GM23338 (cell line): ENCODE results near the gene NCOA1. TPM values are rescaled to one million over a fixed set of nuclear protein-coding genes. Genes with fewer than 3 reads are reported as not detected.

Experiments
- ATAC-seq: fragments of 200-7000 bp; cut with Tn5 transposase; 3 replicates; pipeline ENCODE4 v1.9.1; 2020
- DNase-seq: peaks from one replicate; pipeline ENCODE4 v3.0.0-alpha.2; 2015; ENCODE audit warnings: low spot score
- H2AFZ ChIP-seq: fragments of 200-600 bp; sonication (generic); 2 replicates; pipeline ENCODE4 v1.8.0; 2016; ENCODE audit warnings: antibody characterized with exemption, mild to moderate bottlenecking, moderate library complexity
- H3F3A ChIP-seq: fragments of 200-600 bp; sonication (generic); replicated peaks from 2 replicates; pipeline ENCODE4 v1.8.0; 2017; ENCODE audit warnings: antibody characterized with exemption, mixed run types, low read depth
- H3K27ac ChIP-seq: fragments of 200-600 bp; sonication (generic); 2 replicates; pipeline ENCODE4 v1.6.1; 2016; ENCODE audit warnings: low read depth
- H3K27me3 ChIP-seq: fragments of 200-600 bp; sonication (generic); 2 replicates; pipeline ENCODE4 v1.8.0; 2016; ENCODE audit warnings: mild to moderate bottlenecking, mixed run types, moderate library complexity; ENCODE audit not compliant: insufficient read depth
- H3K36me3 ChIP-seq: fragments of 200-600 bp; sonication (generic); 2 replicates; pipeline ENCODE4 v1.8.0; 2016; ENCODE audit warnings: mild to moderate bottlenecking; ENCODE audit not compliant: insufficient read depth
- H3K4me1 ChIP-seq: fragments of 200-600 bp; sonication (generic); 2 replicates; pipeline ENCODE4 v1.8.0; 2016; ENCODE audit warnings: mild to moderate bottlenecking, moderate library complexity; ENCODE audit not compliant: insufficient read depth
- H3K4me2 ChIP-seq: fragments of 200-600 bp; sonication (generic); 2 replicates; pipeline ENCODE4 v1.7.1; 2017; ENCODE audit warnings: mixed run types
- H3K4me3 ChIP-seq: fragments of 200-600 bp; sonication (generic); 2 replicates; pipeline ENCODE4 v1.6.1; 2016; ENCODE audit warnings: mixed run types
- H3K79me2 ChIP-seq: fragments of 200-600 bp; sonication (generic); replicated peaks from 2 replicates; pipeline ENCODE4 v1.8.0; 2017; ENCODE audit warnings: mild to moderate bottlenecking; ENCODE audit not compliant: insufficient read depth
- H3K9me2 ChIP-seq: fragments of 200-600 bp; sonication (generic); 2 replicates; pipeline ENCODE4 v1.8.0; 2017; ENCODE audit not compliant: insufficient read depth
- H4K20me1 ChIP-seq: fragments of 200-600 bp; sonication (generic); replicated peaks from 2 replicates; pipeline ENCODE4 v1.8.0; 2017; ENCODE audit warnings: mild to moderate bottlenecking; ENCODE audit not compliant: insufficient read depth
- H3K27ac Mint-ChIP-seq: 2 replicates; pipeline ENCODE4 v1.8.0; 2020; ENCODE audit warnings: inconsistent platforms, mild to moderate bottlenecking, moderate library complexity, mixed read lengths
- H3K27me3 Mint-ChIP-seq: 3 replicates; pipeline ENCODE4 v1.8.0; 2022; ENCODE audit warnings: low read depth, mild to moderate bottlenecking, moderate library complexity, mixed read lengths, inconsistent platforms; ENCODE audit not compliant: insufficient read depth, poor library complexity
- H3K36me3 Mint-ChIP-seq: 3 replicates; pipeline ENCODE4 v1.8.0; 2021; ENCODE audit warnings: low read depth, mild to moderate bottlenecking, inconsistent platforms, moderate library complexity, mixed read lengths
- H3K4me1 Mint-ChIP-seq: 3 replicates; pipeline ENCODE4 v1.8.0; 2020; ENCODE audit warnings: mild to moderate bottlenecking, inconsistent platforms, mixed read lengths
- H3K4me3 Mint-ChIP-seq: 3 replicates; pipeline ENCODE4 v1.8.0; 2021; ENCODE audit warnings: moderate library complexity, mild to moderate bottlenecking, inconsistent platforms, mixed read lengths
- H3K9me3 Mint-ChIP-seq: 3 replicates; pipeline ENCODE4 v1.8.0; 2020; ENCODE audit warnings: moderate library complexity, mild to moderate bottlenecking, inconsistent platforms, mixed read lengths
- CREB1 ChIP-seq: fragments of 250-450 bp; sonication (Bioruptor Pico); IDR thresholded peaks from 2 replicates; pipeline ENCODE4 v1.5.0; 2020; ENCODE audit warnings: low read depth, mild to moderate bottlenecking, moderate library complexity
- EZH2 ChIP-seq: fragments of 200-600 bp; sonication (generic); IDR thresholded peaks from one replicate; pipeline ENCODE4 v1.8.0; 2017; ENCODE audit warnings: antibody characterized with exemption, mild to moderate bottlenecking, low read depth; ENCODE audit not compliant: unreplicated experiment
- EZH2phosphoT487 ChIP-seq: fragments of 200-600 bp; sonication (generic); IDR thresholded peaks from one replicate; pipeline ENCODE4 v1.8.1; 2018; ENCODE audit warnings: antibody characterized with exemption; ENCODE audit not compliant: unreplicated experiment
- NANOG ChIP-seq: IDR thresholded peaks from 2 replicates; pipeline ENCODE4 v1.6.1; 2016; ENCODE audit warnings: antibody characterized with exemption, borderline replicate concordance
- POLR2AphosphoS5 ChIP-seq: IDR thresholded peaks from 2 replicates; pipeline ENCODE4 v1.6.1; 2016; ENCODE audit warnings: antibody characterized with exemption, low read depth
- STAT1 ChIP-seq: IDR thresholded peaks from one replicate; pipeline ENCODE4 v1.6.1; 2016; ENCODE audit warnings: antibody characterized with exemption; ENCODE audit not compliant: unreplicated experiment
- ZNF114 ChIP-seq: fragments of 250-450 bp; sonication (Bioruptor Pico); IDR thresholded peaks from 2 replicates; pipeline ENCODE4 v1.5.0; 2020; ENCODE audit warnings: mild to moderate bottlenecking, moderate library complexity
- ZNF331 ChIP-seq: fragments of 250-450 bp; sonication (Bioruptor Pico); IDR thresholded peaks from 2 replicates; pipeline ENCODE4 v1.5.0; 2020; ENCODE audit warnings: low read depth, mild to moderate bottlenecking, moderate library complexity
- polyA plus RNA-seq: library from polyadenylated mRNA; unstranded; fragments of >200 nt; fragmentation: Nextera tagmentation; extraction: Ambion mirVana; gene quantifications from 2 replicates; pipeline ENCODE4 v1.2.1, GENCODE V29; 2016
- total RNA-seq: library from RNA; depleted of rRNA; stranded (reverse); fragments of >200 nt; shearing (Covaris generic); gene quantifications from 2 replicates; pipeline ENCODE4 v1.2.3, GENCODE V29; 2014
- TF ChIP-seq, protein P1 (sequence below): IDR thresholded peaks from one replicate; pipeline ENCODE4 v1.6.1; 2018; ENCODE audit warnings: antibody characterized with exemption; ENCODE audit not compliant: unreplicated experiment
- TF ChIP-seq, protein P2 (sequence below): fragments of 250-450 bp; sonication (Bioruptor Pico); IDR thresholded peaks from 2 replicates; pipeline ENCODE4 v1.5.0; 2020; ENCODE audit warnings: mild to moderate bottlenecking, moderate library complexity

Gene NCOA1
- total and polyA plus RNA-seq, 2 experiments from 2014 or later: 7.1 to 15.1 TPM

DNA sequence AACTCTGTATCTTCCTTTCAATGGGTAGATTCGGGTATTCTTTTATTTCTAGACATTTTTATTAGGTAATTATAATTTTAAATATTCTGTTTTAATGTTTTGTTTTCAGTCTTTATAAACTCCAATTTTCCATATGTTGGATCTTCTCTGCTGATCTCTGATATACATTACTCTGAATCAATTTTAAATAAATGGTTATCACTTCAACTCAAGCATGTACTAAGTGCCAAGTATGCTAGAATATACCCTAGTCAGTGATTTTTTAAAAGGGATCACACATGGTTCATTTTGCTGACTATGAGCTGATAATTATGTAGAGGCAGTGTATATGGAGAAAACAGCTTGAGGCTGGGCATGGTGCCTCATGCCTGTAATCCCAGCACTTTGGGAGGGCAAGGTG is 41.7 kb upstream of the NCOA1 start:
- no peak for TF ChIP-seq CREB1 (CRISPR knock-in tag)
- no peak for TF ChIP-seq EZH2
- no peak for TF ChIP-seq POLR2AphosphoS5
- no peak for TF ChIP-seq ZNF331 (CRISPR knock-in tag)
- no peak for TF ChIP-seq ZNF114 (CRISPR knock-in tag)
- no peak for TF ChIP-seq NANOG
- TF ChIP-seq, protein P1, sequence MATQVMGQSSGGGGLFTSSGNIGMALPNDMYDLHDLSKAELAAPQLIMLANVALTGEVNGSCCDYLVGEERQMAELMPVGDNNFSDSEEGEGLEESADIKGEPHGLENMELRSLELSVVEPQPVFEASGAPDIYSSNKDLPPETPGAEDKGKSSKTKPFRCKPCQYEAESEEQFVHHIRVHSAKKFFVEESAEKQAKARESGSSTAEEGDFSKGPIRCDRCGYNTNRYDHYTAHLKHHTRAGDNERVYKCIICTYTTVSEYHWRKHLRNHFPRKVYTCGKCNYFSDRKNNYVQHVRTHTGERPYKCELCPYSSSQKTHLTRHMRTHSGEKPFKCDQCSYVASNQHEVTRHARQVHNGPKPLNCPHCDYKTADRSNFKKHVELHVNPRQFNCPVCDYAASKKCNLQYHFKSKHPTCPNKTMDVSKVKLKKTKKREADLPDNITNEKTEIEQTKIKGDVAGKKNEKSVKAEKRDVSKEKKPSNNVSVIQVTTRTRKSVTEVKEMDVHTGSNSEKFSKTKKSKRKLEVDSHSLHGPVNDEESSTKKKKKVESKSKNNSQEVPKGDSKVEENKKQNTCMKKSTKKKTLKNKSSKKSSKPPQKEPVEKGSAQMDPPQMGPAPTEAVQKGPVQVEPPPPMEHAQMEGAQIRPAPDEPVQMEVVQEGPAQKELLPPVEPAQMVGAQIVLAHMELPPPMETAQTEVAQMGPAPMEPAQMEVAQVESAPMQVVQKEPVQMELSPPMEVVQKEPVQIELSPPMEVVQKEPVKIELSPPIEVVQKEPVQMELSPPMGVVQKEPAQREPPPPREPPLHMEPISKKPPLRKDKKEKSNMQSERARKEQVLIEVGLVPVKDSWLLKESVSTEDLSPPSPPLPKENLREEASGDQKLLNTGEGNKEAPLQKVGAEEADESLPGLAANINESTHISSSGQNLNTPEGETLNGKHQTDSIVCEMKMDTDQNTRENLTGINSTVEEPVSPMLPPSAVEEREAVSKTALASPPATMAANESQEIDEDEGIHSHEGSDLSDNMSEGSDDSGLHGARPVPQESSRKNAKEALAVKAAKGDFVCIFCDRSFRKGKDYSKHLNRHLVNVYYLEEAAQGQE: no peak
- TF ChIP-seq, protein P2, sequence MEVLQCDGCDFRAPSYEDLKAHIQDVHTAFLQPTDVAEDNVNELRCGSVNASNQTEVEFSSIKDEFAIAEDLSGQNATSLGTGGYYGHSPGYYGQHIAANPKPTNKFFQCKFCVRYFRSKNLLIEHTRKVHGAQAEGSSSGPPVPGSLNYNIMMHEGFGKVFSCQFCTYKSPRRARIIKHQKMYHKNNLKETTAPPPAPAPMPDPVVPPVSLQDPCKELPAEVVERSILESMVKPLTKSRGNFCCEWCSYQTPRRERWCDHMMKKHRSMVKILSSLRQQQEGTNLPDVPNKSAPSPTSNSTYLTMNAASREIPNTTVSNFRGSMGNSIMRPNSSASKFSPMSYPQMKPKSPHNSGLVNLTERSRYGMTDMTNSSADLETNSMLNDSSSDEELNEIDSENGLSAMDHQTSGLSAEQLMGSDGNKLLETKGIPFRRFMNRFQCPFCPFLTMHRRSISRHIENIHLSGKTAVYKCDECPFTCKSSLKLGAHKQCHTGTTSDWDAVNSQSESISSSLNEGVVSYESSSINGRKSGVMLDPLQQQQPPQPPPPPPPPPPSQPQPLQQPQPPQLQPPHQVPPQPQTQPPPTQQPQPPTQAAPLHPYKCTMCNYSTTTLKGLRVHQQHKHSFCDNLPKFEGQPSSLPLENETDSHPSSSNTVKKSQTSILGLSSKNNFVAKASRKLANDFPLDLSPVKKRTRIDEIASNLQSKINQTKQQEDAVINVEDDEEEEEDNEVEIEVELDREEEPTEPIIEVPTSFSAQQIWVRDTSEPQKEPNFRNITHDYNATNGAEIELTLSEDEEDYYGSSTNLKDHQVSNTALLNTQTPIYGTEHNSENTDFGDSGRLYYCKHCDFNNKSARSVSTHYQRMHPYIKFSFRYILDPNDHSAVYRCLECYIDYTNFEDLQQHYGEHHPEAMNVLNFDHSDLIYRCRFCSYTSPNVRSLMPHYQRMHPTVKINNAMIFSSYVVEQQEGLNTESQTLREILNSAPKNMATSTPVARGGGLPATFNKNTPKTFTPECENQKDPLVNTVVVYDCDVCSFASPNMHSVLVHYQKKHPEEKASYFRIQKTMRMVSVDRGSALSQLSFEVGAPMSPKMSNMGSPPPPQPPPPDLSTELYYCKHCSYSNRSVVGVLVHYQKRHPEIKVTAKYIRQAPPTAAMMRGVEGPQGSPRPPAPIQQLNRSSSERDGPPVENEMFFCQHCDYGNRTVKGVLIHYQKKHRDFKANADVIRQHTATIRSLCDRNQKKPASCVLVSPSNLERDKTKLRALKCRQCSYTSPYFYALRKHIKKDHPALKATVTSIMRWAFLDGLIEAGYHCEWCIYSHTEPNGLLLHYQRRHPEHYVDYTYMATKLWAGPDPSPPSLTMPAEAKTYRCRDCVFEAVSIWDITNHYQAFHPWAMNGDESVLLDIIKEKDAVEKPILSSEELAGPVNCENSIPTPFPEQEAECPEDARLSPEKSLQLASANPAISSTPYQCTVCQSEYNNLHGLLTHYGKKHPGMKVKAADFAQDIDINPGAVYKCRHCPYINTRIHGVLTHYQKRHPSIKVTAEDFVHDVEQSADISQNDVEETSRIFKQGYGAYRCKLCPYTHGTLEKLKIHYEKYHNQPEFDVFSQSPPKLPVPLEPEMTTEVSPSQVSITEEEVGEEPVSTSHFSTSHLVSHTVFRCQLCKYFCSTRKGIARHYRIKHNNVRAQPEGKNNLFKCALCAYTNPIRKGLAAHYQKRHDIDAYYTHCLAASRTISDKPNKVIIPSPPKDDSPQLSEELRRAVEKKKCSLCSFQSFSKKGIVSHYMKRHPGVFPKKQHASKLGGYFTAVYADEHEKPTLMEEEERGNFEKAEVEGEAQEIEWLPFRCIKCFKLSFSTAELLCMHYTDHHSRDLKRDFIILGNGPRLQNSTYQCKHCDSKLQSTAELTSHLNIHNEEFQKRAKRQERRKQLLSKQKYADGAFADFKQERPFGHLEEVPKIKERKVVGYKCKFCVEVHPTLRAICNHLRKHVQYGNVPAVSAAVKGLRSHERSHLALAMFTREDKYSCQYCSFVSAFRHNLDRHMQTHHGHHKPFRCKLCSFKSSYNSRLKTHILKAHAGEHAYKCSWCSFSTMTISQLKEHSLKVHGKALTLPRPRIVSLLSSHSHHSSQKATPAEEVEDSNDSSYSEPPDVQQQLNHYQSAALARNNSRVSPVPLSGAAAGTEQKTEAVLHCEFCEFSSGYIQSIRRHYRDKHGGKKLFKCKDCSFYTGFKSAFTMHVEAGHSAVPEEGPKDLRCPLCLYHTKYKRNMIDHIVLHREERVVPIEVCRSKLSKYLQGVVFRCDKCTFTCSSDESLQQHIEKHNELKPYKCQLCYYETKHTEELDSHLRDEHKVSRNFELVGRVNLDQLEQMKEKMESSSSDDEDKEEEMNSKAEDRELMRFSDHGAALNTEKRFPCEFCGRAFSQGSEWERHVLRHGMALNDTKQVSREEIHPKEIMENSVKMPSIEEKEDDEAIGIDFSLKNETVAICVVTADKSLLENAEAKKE (CRISPR knock-in tag): no peak
- TF ChIP-seq STAT1: no peak
- TF ChIP-seq EZH2phosphoT487: no peak
- no peaks in the 10 kb centered on the region for H3K27me3 Mint-ChIP-seq

More for the DNA sequence above, 41.7 kb upstream of the NCOA1 start:
- DNase-seq (no peak), ATAC-seq (no peak)
- Histone ChIP-seq H3K9me2 (no peaks in the 10 kb centered on the region), H2AFZ (no peak overlapping the region), H3K4me2 (no peak overlapping the region), H3K79me2 (no peaks in the 10 kb centered on the region), H3F3A (no peaks in the 10 kb centered on the region), H4K20me1 (no peaks in the 10 kb centered on the region), H3K4me1 (no peaks in the 10 kb centered on the region), H3K4me3 (no peak overlapping the region), H3K27me3 (no peaks in the 10 kb centered on the region), H3K36me3 (0 out of 2 replicates have a peak, but pooled peaks cover 4% of the 10 kb centered on the region), H3K27ac (no peak overlapping the region)
- Mint-ChIP-seq H3K4me3 (no peak overlapping the region), H3K4me1 (peaks cover 6% of the 10 kb centered on the region), H3K9me3 (peaks cover 15% of the 10 kb centered on the region; the same call in 2 of the 3 replicates), H3K27ac (no peak overlapping the region), H3K36me3 (peaks cover 3% of the 10 kb centered on the region; the same call in 1 of the 3 replicates)
